Loucy (cell line): ENCODE measurements around the gene PRRT4.

Experiments
- CTCF ChIP-seq: fragments of 200-600 bp; sonication (generic); conservative IDR thresholded peaks from 2 replicates; pipeline ENCODE4 v1.5.1; 2014; ENCODE audit warnings: mild to moderate bottlenecking, antibody characterized with exemption, low read length
- EZH2phosphoT487 ChIP-seq: fragments of 200-600 bp; IDR thresholded peaks from 2 replicates; pipeline ENCODE4 v1.6.1; 2018; ENCODE audit warnings: antibody characterized with exemption, mild to moderate bottlenecking, moderate library complexity, borderline replicate concordance

GRCh38 chr7:128358233-128358632 is 3.3 kb downstream of the PRRT4 start:
- TF ChIP-seq CTCF: no peak
- TF ChIP-seq EZH2phosphoT487: no peak
